GM12878 (cell line): ENCODE results near the gene IL36B. TPM values are rescaled to one million over a fixed set of nuclear protein-coding genes. Genes with fewer than 3 reads are reported as not detected.

Experiments
- ATAC-seq: fragments of 200-7000 bp; cut with Tn5 transposase; 3 replicates; pipeline ENCODE4 v1.9.1; 2020; ENCODE audit warnings: mild to moderate bottlenecking, moderate library complexity
- BruUV-seq: library from RNA; stranded (reverse); fragments of 400-500 nt; replicated peaks from 2 replicates; lab custom pipeline; 2021; lab: Mats Ljungman, UMichigan
- CTCF ChIA-PET: fragments of 300-600 bp; sonication (Branson Sonifier 250); formaldehyde crosslinking; extraction: SDS; loops from one replicate; lab custom pipeline; 2021; ENCODE audit warnings: inconsistent platforms; lab: Yijun Ruan, JAX
- POLR2A ChIA-PET: fragments of 350-600 bp; formaldehyde crosslinking; extraction: SDS; loops from one replicate; lab custom pipeline; 2021; ENCODE audit warnings: inconsistent platforms; lab: Charles Lee
- RAD21 ChIA-PET: fragments of 300-600 bp; sonication (Branson Sonifier 250); formaldehyde crosslinking; loops from one replicate; lab custom pipeline; 2023; ENCODE audit warnings: antibody characterized with exemption; ENCODE audit not compliant: unreplicated experiment; lab: Charles Lee
- SMC1A ChIA-PET: fragments of 300-600 bp; sonication (Branson Sonifier 250); formaldehyde crosslinking; loops from one replicate; lab custom pipeline; 2023; ENCODE audit not compliant: unreplicated experiment, uncharacterized antibody; lab: Charles Lee
- DNase-seq: peaks from one replicate; pipeline ENCODE4 v3.0.0-alpha.2; 2011; ENCODE audit warnings: low read depth, low spot score
- FAIRE-seq: peaks from 3 replicates; lab custom pipeline; 2011; peaks lifted over from hg19 to GRCh38; lab: Jason Lieb, UNC
- H2AFZ ChIP-seq: 2 replicates; pipeline ENCODE4 v1.6.0; 2011; ENCODE audit warnings: low read depth, low read length, control low read depth; ENCODE audit not compliant: control insufficient read depth
- H3K27ac ChIP-seq: 2 replicates; pipeline ENCODE4 v1.5.1; 2011; ENCODE audit warnings: control low read depth; ENCODE audit not compliant: control insufficient read depth, insufficient read depth
- H3K27me3 ChIP-seq, 2 experiments: replicated peaks in 1 of 2; 2 replicates each; pipeline versions ENCODE4 v1.6.0 to v1.6.1; 2011; ENCODE audit warnings: low read length in 1 of 2; ENCODE audit not compliant: control insufficient read depth in 2 of 2, insufficient read depth in 2 of 2
- H3K36me3 ChIP-seq, 2 experiments: 2 replicates each; pipeline ENCODE4 v1.5.1; 2011; ENCODE audit warnings: low read length in 1 of 2; ENCODE audit not compliant: control insufficient read depth in 2 of 2, insufficient read depth in 2 of 2
- H3K4me1 ChIP-seq: 2 replicates; pipeline ENCODE4 v1.6.1; 2011; ENCODE audit warnings: mild to moderate bottlenecking, low read length, moderate library complexity, mixed read lengths; ENCODE audit not compliant: control insufficient read depth, insufficient read depth
- H3K4me2 ChIP-seq: 2 replicates; pipeline ENCODE4 v1.6.0; 2011; ENCODE audit warnings: control low read depth; ENCODE audit not compliant: control insufficient read depth, insufficient read depth
- H3K4me3 ChIP-seq: fragments of 200-600 bp; sonication (generic); 2 replicates; pipeline ENCODE4 v1.5.1; 2016
- H3K79me2 ChIP-seq: 2 replicates; pipeline ENCODE4 v1.6.0; 2011; ENCODE audit warnings: low read length; ENCODE audit not compliant: control insufficient read depth, insufficient read depth
- H3K9ac ChIP-seq: 2 replicates; pipeline ENCODE4 v1.8.0; 2011; ENCODE audit warnings: low read length, control low read depth, mixed read lengths; ENCODE audit not compliant: control insufficient read depth, insufficient read depth
- H3K9me3 ChIP-seq: replicated peaks from 3 replicates; pipeline ENCODE4 v1.5.1; 2011; ENCODE audit warnings: mild to moderate bottlenecking, low read length; ENCODE audit not compliant: control insufficient read depth, insufficient read depth
- H4K20me1 ChIP-seq: 2 replicates; pipeline ENCODE4 v1.6.0; 2011; ENCODE audit not compliant: control insufficient read depth, insufficient read depth
- ASH2L ChIP-seq: fragments of 300-600, 200-600 bp; sonication (generic); IDR thresholded peaks from 2 replicates; pipeline ENCODE4 v1.6.1; 2017; ENCODE audit warnings: low read depth, mild to moderate bottlenecking, borderline replicate concordance
- CBX3 ChIP-seq: fragments of 200-600 bp; sonication (generic); IDR thresholded peaks from 2 replicates; pipeline ENCODE4 v1.6.1; 2016; ENCODE audit warnings: low read depth, borderline replicate concordance
- CBX5 ChIP-seq: sonication (generic); IDR thresholded peaks from 2 replicates; pipeline ENCODE4 v1.6.1; 2016; ENCODE audit warnings: low read depth, moderate library complexity, mild to moderate bottlenecking, inconsistent platforms
- CREB1 ChIP-seq: IDR thresholded peaks from 2 replicates; pipeline ENCODE4 v1.6.1; 2012; ENCODE audit warnings: low read depth, mild to moderate bottlenecking, inconsistent platforms
- EED ChIP-seq: sonication (generic); IDR thresholded peaks from 2 replicates; pipeline ENCODE4 v1.6.1; 2016; ENCODE audit warnings: antibody characterized with exemption, low read depth
- EGR1 ChIP-seq, 2 experiments: IDR thresholded peaks; 1 replicate in 1 of 2; 2 replicates in 1 of 2; pipeline ENCODE4 v1.6.1; 2011 to 2012; ENCODE audit warnings: low read depth in 2 of 2, low read length in 2 of 2, borderline replicate concordance in 1 of 2, mild to moderate bottlenecking in 1 of 2, moderate library complexity in 1 of 2
- MYB ChIP-seq: fragments of 150-350 bp; IDR thresholded peaks from 2 replicates; pipeline ENCODE4 v1.6.1; 2014; ENCODE audit warnings: mild to moderate bottlenecking, low read depth, low read length, borderline replicate concordance
- PAX5 ChIP-seq: IDR thresholded peaks from 2 replicates; pipeline ENCODE4 v1.6.1; 2011; ENCODE audit warnings: low read depth, low read length, borderline replicate concordance
- POLR2AphosphoS5 ChIP-seq: IDR thresholded peaks from 2 replicates; pipeline ENCODE4 v1.6.1; 2011; ENCODE audit warnings: mild to moderate bottlenecking, low read length, inconsistent platforms
- USF2 ChIP-seq: IDR thresholded peaks from 2 replicates; pipeline ENCODE4 v1.6.1; 2011; ENCODE audit warnings: low read depth, low read length, improper control_type of control experiment, borderline replicate concordance
- YBX1 ChIP-seq: fragments of 450-650 bp; IDR thresholded peaks from 2 replicates; pipeline ENCODE4 v1.6.1; 2016; ENCODE audit warnings: antibody characterized with exemption
- ZSCAN29 ChIP-seq: fragments of 450-650 bp; IDR thresholded peaks from 2 replicates; pipeline ENCODE4 v1.6.1; 2017; ENCODE audit warnings: mild to moderate bottlenecking, moderate library complexity
- WGBS: methylation state at CpG from one replicate; pipeline ENCODE4 v1.1.6; 2016; ENCODE audit warnings: low lambda C conversion rate; ENCODE audit not compliant: insufficient replicate concordance, insufficient coverage; ENCODE audit errors: missing lambda C conversion rate; 5-methylcytosine and 5-hydroxymethylcytosine counted together
- in situ Hi-C: fragments of 300-500 bp; cut with MboI; formaldehyde crosslinking; loops from 9 replicates; pipeline ENCODE4 v1.14.3; 2018; ENCODE audit warnings: mixed read lengths
- intact Hi-C: fragments of 100-400 bp; cut with micrococcal nuclease; formaldehyde crosslinking; loops from one replicate; pipeline ENCODE4 v1.14.2; 2022; ENCODE audit not compliant: unreplicated experiment
- polyA plus RNA-seq, 11 experiments: library from polyadenylated mRNA; depleted of rRNA in 4 of 11; unstranded in 6 of 11; stranded (reverse) in 5 of 11; fragments of >200 nt; fragmentation: Nextera tagmentation in 4 of 11; fragmentation: Illumina TruSeq in 1 of 11; extraction: Ambion mirVana in 4 of 11; extraction: Trizol in 1 of 11; gene quantifications; 1 replicate in 1 of 11; 2 replicates in 10 of 11; pipeline versions ENCODE4 v1.2.1 to v1.2.3, GENCODE V29; 2011 to 2016; ENCODE audit warnings: inconsistent platforms in 2 of 11, missing spikeins in 2 of 11, low read depth in 1 of 11
- total RNA-seq, 4 experiments: library from RNA; depleted of rRNA in 3 of 4; stranded (reverse); fragments of >200 nt in 3 of 4; fragmentation: Illumina TruSeq in 1 of 4; extraction: Trizol in 1 of 4; gene quantifications; 2 replicates each; pipeline versions ENCODE4 v1.2.1 to v1.2.3, GENCODE V29; 2013 to 2021

Gene IL36B
- total and polyA plus RNA-seq, 10 of the 15 experiments (the other 5 are each of a cell fraction or from before 2014, with no cell fraction given), result not detected

GRCh38 chr2:113093613-113093977, 40.9 kb upstream of the IL36B start:
- intact Hi-C loops, result no loop called here
- ATAC-seq, result no peak
- FAIRE-seq, result no peak
- POLR2A ChIA-PET, result no interaction called here
- no TSS peak for BruUV-seq
- Histone ChIP-seq H3K4me2 (no peak overlapping the region), H3K9me3 (no peaks in the 10 kb centered on the region; the same call in 2 of the 3 replicates), H2AFZ (no peak overlapping the region), H3K4me3 (no peak overlapping the region), H3K79me2 (no peaks in the 10 kb centered on the region), H3K4me1 (no peaks in the 10 kb centered on the region), H3K36me3 (no peaks in the 10 kb centered on the region), H3K9ac (no peak overlapping the region), H3K27me3 (no peaks in the 10 kb centered on the region; a peak in 1 of 4 replicates), H4K20me1 (no peaks in the 10 kb centered on the region), H3K27ac (no peak overlapping the region)
- RAD21 ChIA-PET, result no interaction called here
- SMC1A ChIA-PET, result interaction anchor here (1.0 kb wide), 1 partner anchor 14 kb away, joined by 4 read pairs; no protein-coding TSS in a partner anchor
- CTCF ChIA-PET, result interaction anchor here (1.4 kb wide), 1 partner anchor 155 kb away, joined by 6 read pairs; no protein-coding TSS in a partner anchor
- WGBS, result 14% methylated on average over 2 of the region's 2 CpGs
- in situ Hi-C loops, result no loop called here
- DNase-seq, result no peak
- TF ChIP-seq MYB (no peak), POLR2AphosphoS5 (no peak), USF2 (no peak), CBX5 (no peak), EED (no peak), EGR1 (IDR thresholded peaks at IDR 0.05; ENCODE audit: borderline replicate concordance in 1 of 2, low read depth in 2 of 2, low read length in 2 of 2) (no peak), ASH2L (no peak), CREB1 (no peak), ZSCAN29 (no peak), PAX5 (no peak), YBX1 (no peak), CBX3 (no peak)
